GM20000 (cell line): ENCODE results near the gene LGALS14.
A peak's percentile ranks its signal among the peaks of the same experiment; 100 is the strongest.
"Not testable (repeated sequence)": the region's sequence is repeated elsewhere in the genome, so short reads cannot be mapped to it uniquely, and the experiment has no call there.

Experiments
- DNase-seq: peaks from one replicate; pipeline ENCODE4 v3.0.0; 2012; ENCODE audit warnings: low spot score
- CTCF ChIP-seq: IDR thresholded peaks from 2 replicates; pipeline ENCODE4 v1.5.1; 2012; ENCODE audit warnings: mild to moderate bottlenecking, control low read depth; ENCODE audit errors: extremely low read depth, missing control alignments

Gene LGALS14

GRCh38 chr19:39679791-39680168 lies 24.5 kb upstream of the LGALS14 start:
- no peak for TF ChIP-seq CTCF
- DNase-seq = peak; percentile 15

GRCh38 chr19:39680593-39680992 lies 23.7 kb upstream of the LGALS14 start:
- no peak for TF ChIP-seq CTCF
- DNase-seq = no peak

DNA sequence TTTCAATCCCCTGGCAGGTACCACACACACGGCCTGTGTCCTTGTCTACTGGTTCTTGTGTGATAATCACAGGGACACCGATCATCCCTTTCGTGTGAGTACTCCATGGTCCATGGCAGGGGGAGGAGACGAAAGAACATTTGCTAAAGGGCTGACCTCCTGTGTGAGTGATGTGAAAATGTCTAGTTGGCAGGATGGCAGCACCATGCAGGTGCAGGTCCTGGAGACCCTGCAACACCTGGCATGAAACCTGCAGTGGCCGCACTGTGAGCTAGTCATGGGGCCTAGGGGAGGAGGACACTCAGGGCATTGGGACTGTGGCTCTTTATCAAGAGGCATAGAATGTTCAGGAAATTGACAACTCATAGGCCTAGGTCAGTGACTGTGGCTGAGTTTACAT lies 22.9 kb upstream of the LGALS14 start:
- TF ChIP-seq CTCF = no peak
- DNase-seq = no peak

DNA sequence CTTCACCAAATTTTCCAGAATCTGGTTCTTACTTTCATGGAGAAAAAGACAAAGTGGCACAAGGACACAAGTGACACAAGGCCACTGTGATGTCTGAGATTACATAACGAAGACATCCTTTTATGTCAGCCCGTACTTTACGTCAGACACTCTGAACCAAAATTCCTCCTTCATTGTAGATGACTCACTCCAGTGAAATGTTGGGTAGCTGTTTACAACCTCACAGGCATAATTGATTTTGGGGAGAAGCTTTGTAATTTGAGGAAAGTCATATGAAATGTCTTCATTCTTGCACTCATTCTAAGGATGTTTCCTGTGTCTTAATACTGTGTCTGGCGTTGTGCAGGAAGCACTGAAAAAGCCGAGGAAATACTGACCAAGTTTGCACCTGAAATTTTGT lies 20.0 kb upstream of the LGALS14 start:
- DNase-seq = no peak
- no peak for TF ChIP-seq CTCF

- DNase-seq = no peak
- TF ChIP-seq CTCF = no peak
These were observed 17.5 kb upstream of the LGALS14 start for GRCh38 chr19:39686739-39687138.

DNA sequence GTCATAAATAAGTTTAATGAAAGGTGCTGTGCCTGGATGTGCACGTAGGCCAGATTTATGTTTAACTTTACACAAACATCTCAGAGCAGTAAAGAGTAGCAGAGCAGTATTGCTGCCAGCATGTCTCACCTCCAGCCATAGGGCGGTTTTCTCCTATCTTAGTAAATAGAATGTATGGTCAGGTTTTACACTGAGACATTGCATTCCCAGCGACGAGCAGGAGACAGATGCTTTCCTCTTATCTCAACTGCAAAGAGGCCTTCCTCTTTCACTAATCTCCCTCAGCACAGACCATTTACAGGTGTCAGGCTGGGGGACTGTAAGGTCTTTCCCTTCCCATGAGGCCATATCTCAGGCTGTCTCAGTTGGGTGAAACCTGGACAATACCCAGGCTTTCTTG lies 15.6 kb upstream of the LGALS14 start:
- not testable (repeated sequence) for DNase-seq

- no peak for TF ChIP-seq CTCF
- DNase-seq = no peak
These were observed 12.1 kb upstream of the LGALS14 start for GRCh38 chr19:39692166-39692565.

- DNase-seq = no peak
- no peak for TF ChIP-seq CTCF
These were observed 11.5 kb upstream of the LGALS14 start for GRCh38 chr19:39692822-39693221.
